Measurements from ENCODE around the gene SKIDA1. TPM values are rescaled to one million over a fixed set of nuclear protein-coding genes. Genes with fewer than 3 reads are reported as not detected.

The SKIDA1 gene
- polyA plus RNA-seq, 3 donors, result 0.13 to 0.52 (median 0.34) TPM

GRCh38 chr10:21464134-21464533 is 61.3 kb downstream of the SKIDA1 start:
- H3K27ac ChIP-seq (ENCODE audit: low read depth, low read length), result no peak overlapping the region
- 91 to 96% (median 94%) methylated on average over 7 of the region's 7 CpGs for WGBS, 3 donors

Other genes with a start within 250 kb of the SKIDA1 start
- gene MLLT10, start 8.6 kb upstream of the SKIDA1 start, polyA plus RNA-seq, result 10 to 100 TPM; 10.6 to 24.7 (median 17.8) TPM

Measured in adipose tissue (tissue), 3 donors.